ENCODE measurements around the gene ATG2B. TPM values are rescaled to one million over a fixed set of nuclear protein-coding genes. Genes with fewer than 3 reads are reported as not detected.
"Not testable (repeated sequence)": the region's sequence is repeated elsewhere in the genome, so short reads cannot be mapped to it uniquely, and the experiment has no call there.

ATG2B gene
- total RNA-seq, 1 experiment from 2014 or later: 12.4 TPM

- no peak for DNase-seq (ENCODE audit: low read depth)
Observed at GRCh38 chr14:96254687-96255086, 108.5 kb downstream of the ATG2B start.

GRCh38 chr14:96252999-96253539 lies 110.1 kb downstream of the ATG2B start:
- peak; percentile 92 for DNase-seq (ENCODE audit: low read depth)

GRCh38 chr14:96252323-96252998 lies 110.7 kb downstream of the ATG2B start:
- no peak for DNase-seq (ENCODE audit: low read depth)

GRCh38 chr14:96251656-96252155 lies 111.4 kb downstream of the ATG2B start:
- no peak for DNase-seq (ENCODE audit: low read depth)

GRCh38 chr14:96250485-96250884 lies 112.7 kb downstream of the ATG2B start:
- DNase-seq (ENCODE audit: low read depth): no peak

- DNase-seq (ENCODE audit: low read depth): peak; percentile 76
Observed at GRCh38 chr14:96249029-96249428, 114.1 kb downstream of the ATG2B start.

- no peak for DNase-seq (ENCODE audit: low read depth)
Observed at GRCh38 chr14:96247031-96247430, 116.1 kb downstream of the ATG2B start.

- peak; percentile 93 for DNase-seq (ENCODE audit: low read depth)
Observed at GRCh38 chr14:96246539-96246847, 116.6 kb downstream of the ATG2B start.

- DNase-seq (ENCODE audit: low read depth): peak; percentile 75
Observed at GRCh38 chr14:96245710-96246538, 117.2 kb downstream of the ATG2B start.

- DNase-seq (ENCODE audit: low read depth): not testable (repeated sequence)
Observed at GRCh38 chr14:96245074-96245473, 118.1 kb downstream of the ATG2B start.

- no peak for DNase-seq (ENCODE audit: low read depth)
Observed at GRCh38 chr14:96243785-96244184, 119.4 kb downstream of the ATG2B start.

- DNase-seq (ENCODE audit: low read depth): no peak
Observed at GRCh38 chr14:96242126-96242525, 121.0 kb downstream of the ATG2B start.

GRCh38 chr14:96240641-96241040 lies 122.5 kb downstream of the ATG2B start:
- DNase-seq (ENCODE audit: low read depth): no peak

- no peak for DNase-seq (ENCODE audit: low read depth)
Observed at GRCh38 chr14:96239711-96240141, 123.4 kb downstream of the ATG2B start.

- no peak for DNase-seq (ENCODE audit: low read depth)
Observed at GRCh38 chr14:96238676-96239265, 124.4 kb downstream of the ATG2B start.

- no peak for DNase-seq (ENCODE audit: low read depth)
Observed at GRCh38 chr14:96237641-96238040, 125.5 kb downstream of the ATG2B start.

- DNase-seq (ENCODE audit: low read depth): no peak
Observed at GRCh38 chr14:96235426-96235825, 127.7 kb downstream of the ATG2B start.

GRCh38 chr14:96233661-96234060 lies 129.5 kb downstream of the ATG2B start:
- DNase-seq (ENCODE audit: low read depth): no peak

- no peak for DNase-seq (ENCODE audit: low read depth)
Observed at GRCh38 chr14:96232506-96232905, 130.6 kb downstream of the ATG2B start.

GRCh38 chr14:96231526-96232130 lies 131.5 kb downstream of the ATG2B start:
- no peak for DNase-seq (ENCODE audit: low read depth)

- no peak for DNase-seq (ENCODE audit: low read depth)
Observed at GRCh38 chr14:96231056-96231455, 132.1 kb downstream of the ATG2B start.

GRCh38 chr14:96229315-96229714 lies 133.8 kb downstream of the ATG2B start:
- no peak for DNase-seq (ENCODE audit: low read depth)
